ENCODE data around the gene CCSER1.

GRCh38 chr4:91037951-91038350 lies 910.8 kb downstream of the CCSER1 start:
- TF ChIP-seq EZH2 (IDR thresholded peaks at IDR 0.05; ENCODE audit: borderline replicate concordance, insufficient read depth, low read length, poor library complexity, severe bottlenecking) (no peak), REST (IDR thresholded peaks at IDR 0.05; ENCODE audit: borderline replicate concordance) (no peak)

All from neural cell (in vitro differentiated cells).